Neuronal stem cell (in vitro differentiated cells): Measurements from ENCODE around the gene CHST8.
"Not testable (repeated sequence)": the region's sequence is repeated elsewhere in the genome, so short reads cannot be mapped to it uniquely, and the experiment has no call there.

Source experiments
- DNase-seq: peaks from one replicate; pipeline ENCODE4 v3.0.0-alpha.2; 2013; ENCODE audit warnings: low spot score
- H2AFZ ChIP-seq: one replicate; pipeline ENCODE4 v1.6.1; 2013; ENCODE audit warnings: mild to moderate bottlenecking, low read length, inconsistent platforms
- H2AK5ac ChIP-seq: 2 replicates; pipeline ENCODE4 v1.6.1; 2013; ENCODE audit warnings: low read depth, mild to moderate bottlenecking, inconsistent platforms, low read length, moderate library complexity, mixed read lengths
- H2BK120ac ChIP-seq: 2 replicates; pipeline ENCODE4 v1.6.1; 2013; ENCODE audit warnings: low read depth, mild to moderate bottlenecking, inconsistent platforms, low read length, moderate library complexity, mixed read lengths
- H2BK12ac ChIP-seq: one replicate; pipeline ENCODE4 v1.6.1; 2013; ENCODE audit warnings: low read length, inconsistent platforms
- H2BK15ac ChIP-seq: 2 replicates; pipeline ENCODE4 v1.6.1; 2013; ENCODE audit warnings: mild to moderate bottlenecking, low read length, inconsistent platforms, mixed read lengths
- H2BK5ac ChIP-seq: one replicate; pipeline ENCODE4 v1.6.1; 2013; ENCODE audit warnings: inconsistent platforms, mild to moderate bottlenecking, low read length, moderate library complexity
- H3K14ac ChIP-seq: one replicate; pipeline ENCODE4 v1.6.1; 2013; ENCODE audit warnings: low read length, inconsistent platforms
- H3K18ac ChIP-seq: 2 replicates; pipeline ENCODE4 v1.6.1; 2013; ENCODE audit warnings: low read length, inconsistent platforms
- H3K23ac ChIP-seq: 2 replicates; pipeline ENCODE4 v1.6.1; 2013; ENCODE audit warnings: low read depth, mild to moderate bottlenecking, mixed read lengths, low read length, inconsistent platforms; ENCODE audit not compliant: poor library complexity
- H3K27ac ChIP-seq: replicated peaks from 3 replicates; pipeline ENCODE4 v1.5.1; 2013; ENCODE audit warnings: low read length, inconsistent platforms
- H3K27me3 ChIP-seq, 3 experiments: 2 replicates each; pipeline ENCODE4 v1.6.1; 2013; ENCODE audit warnings: low read length in 3 of 3, mild to moderate bottlenecking in 2 of 3, inconsistent platforms in 1 of 3, low read depth in 1 of 3, mixed read lengths in 1 of 3, moderate library complexity in 1 of 3; ENCODE audit not compliant: control insufficient read depth in 3 of 3, insufficient read depth in 3 of 3
- H3K36me3 ChIP-seq, 2 donors: replicated peaks in 1 of 2; 2 replicates each; pipeline ENCODE4 v1.6.1; 2013; ENCODE audit warnings: low read length in 2 of 2; ENCODE audit not compliant: control insufficient read depth in 2 of 2, insufficient read depth in 2 of 2
- H3K4ac ChIP-seq: 2 replicates; pipeline ENCODE4 v1.6.1; 2013; ENCODE audit warnings: inconsistent platforms, mild to moderate bottlenecking, low read length, moderate library complexity
- H3K4me1 ChIP-seq, 2 donors: 1 replicate in 1 of 2; 2 replicates in 1 of 2; pipeline ENCODE4 v1.6.1; 2013; ENCODE audit warnings: low read length in 2 of 2, low read depth in 1 of 2; ENCODE audit not compliant: control insufficient read depth in 2 of 2, insufficient read depth in 1 of 2
- H3K4me2 ChIP-seq: one replicate; pipeline ENCODE4 v1.6.1; 2013; ENCODE audit warnings: mild to moderate bottlenecking, low read length, inconsistent platforms; ENCODE audit not compliant: insufficient read depth, poor library complexity, severe bottlenecking
- H3K4me3 ChIP-seq, 2 donors: 2 replicates each; pipeline ENCODE4 v1.5.1; 2013; ENCODE audit warnings: low read length in 2 of 2, mild to moderate bottlenecking in 2 of 2, inconsistent platforms in 1 of 2, moderate library complexity in 1 of 2
- H3K79me1 ChIP-seq: one replicate; pipeline ENCODE4 v1.6.1; 2013; ENCODE audit warnings: low read depth, mild to moderate bottlenecking, inconsistent platforms, low read length, moderate library complexity
- H3K9ac ChIP-seq: one replicate; pipeline ENCODE4 v1.6.1; 2013; ENCODE audit warnings: mild to moderate bottlenecking, low read depth, low read length, inconsistent platforms; ENCODE audit not compliant: poor library complexity
- H3K9me3 ChIP-seq, 2 donors: replicated peaks in 1 of 2; 2 replicates each; pipeline versions ENCODE3 to v1.6.1; 2013; ENCODE audit warnings: low read length in 2 of 2, mild to moderate bottlenecking in 2 of 2, inconsistent platforms in 1 of 2, low read depth in 1 of 2, mixed read lengths in 1 of 2, moderate library complexity in 1 of 2; ENCODE audit not compliant: control insufficient read depth in 2 of 2, insufficient read depth in 1 of 2
- H4K8ac ChIP-seq: one replicate; pipeline ENCODE4 v1.6.1; 2013; ENCODE audit warnings: low read depth, mild to moderate bottlenecking, inconsistent platforms, low read length, moderate library complexity
- H4K91ac ChIP-seq: one replicate; pipeline ENCODE4 v1.6.1; 2013; ENCODE audit warnings: low read length, low read depth, mild to moderate bottlenecking, inconsistent platforms; ENCODE audit not compliant: poor library complexity
- WGBS, 2 donors: extraction: QIAGEN DNeasy Blood & Tissue Kit; methylation state at CpG; one replicate each; pipeline ENCODE4 v1.1.7; 2013; ENCODE audit warnings: missing lambda C conversion rate in 2 of 2, mixed read lengths in 1 of 2; ENCODE audit not compliant: insufficient read length in 2 of 2, insufficient replicate concordance in 1 of 2; ENCODE audit errors: extremely low coverage in 2 of 2; 5-methylcytosine and 5-hydroxymethylcytosine counted together

Gene CHST8

DNA sequence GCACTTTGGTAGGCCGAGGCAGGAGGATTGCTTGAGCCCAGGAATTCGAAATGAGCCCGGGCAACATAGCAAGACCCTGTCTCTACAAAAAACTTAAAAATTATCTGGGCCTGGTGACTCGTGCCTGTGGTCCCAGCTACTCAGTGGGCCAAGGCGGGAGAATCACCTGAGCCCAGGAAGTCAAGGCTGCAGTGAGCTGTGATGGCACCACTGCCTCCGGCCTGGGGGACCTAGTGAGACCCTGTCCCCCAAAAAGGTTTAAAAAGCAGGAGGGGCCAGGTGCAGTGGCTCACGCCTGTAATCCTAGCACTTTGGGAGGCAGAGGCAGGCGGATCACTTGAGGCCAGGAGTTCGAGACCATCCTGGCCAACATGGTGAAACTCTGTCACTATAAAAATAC lies 41.6 kb downstream of the CHST8 start:
- WGBS, 2 donors: no CpG with 5 or more reads among the region's 9 CpGs

GRCh38 chr19:33664744-33665143 lies 43.0 kb downstream of the CHST8 start:
- Histone ChIP-seq H3K79me1 (no peaks in the 10 kb centered on the region), H3K4me2 (no peak overlapping the region), H2BK120ac (no peak overlapping the region), H3K4me1 (peaks cover 0 to 1% of the 10 kb centered on the region in 2 donors), H3K4me3 (no peak overlapping the region), H2AK5ac (no peak overlapping the region), H3K27me3 (peaks cover 0 to 7% (median 0%) of the 10 kb centered on the region in 3 experiments), H4K91ac (no peak overlapping the region), H2BK12ac (no peak overlapping the region), H2BK5ac (no peak overlapping the region), H3K27ac (no peak overlapping the region), H3K14ac (no peak overlapping the region), H3K36me3 (no peaks in the 10 kb centered on the region), H2BK15ac (no peak overlapping the region), H3K9ac (no peak overlapping the region), H2AFZ (no peak overlapping the region), H3K23ac (no peak overlapping the region), H3K9me3 (no peaks in the 10 kb centered on the region), H3K18ac (no peak overlapping the region), H3K4ac (no peak overlapping the region), H4K8ac (no peak overlapping the region)
- DNase-seq: no peak
- no CpG with 5 or more reads among the region's 5 CpGs for WGBS, 2 donors

More for the DNA sequence above, 41.6 kb downstream of the CHST8 start:
- H3K27me3 ChIP-seq, H3K23ac ChIP-seq, H3K36me3 ChIP-seq, H3K27ac ChIP-seq, H4K8ac ChIP-seq, H3K79me1 ChIP-seq, H3K9me3 ChIP-seq, H2BK12ac ChIP-seq, H3K9ac ChIP-seq, H3K4ac ChIP-seq, H2BK5ac ChIP-seq, H2AFZ ChIP-seq, H4K91ac ChIP-seq, H3K4me2 ChIP-seq, DNase-seq, H3K4me3 ChIP-seq, H2BK120ac ChIP-seq, H2BK15ac ChIP-seq, H3K14ac ChIP-seq, H3K18ac ChIP-seq, H2AK5ac ChIP-seq, H3K4me1 ChIP-seq: not testable (repeated sequence)

DNA sequence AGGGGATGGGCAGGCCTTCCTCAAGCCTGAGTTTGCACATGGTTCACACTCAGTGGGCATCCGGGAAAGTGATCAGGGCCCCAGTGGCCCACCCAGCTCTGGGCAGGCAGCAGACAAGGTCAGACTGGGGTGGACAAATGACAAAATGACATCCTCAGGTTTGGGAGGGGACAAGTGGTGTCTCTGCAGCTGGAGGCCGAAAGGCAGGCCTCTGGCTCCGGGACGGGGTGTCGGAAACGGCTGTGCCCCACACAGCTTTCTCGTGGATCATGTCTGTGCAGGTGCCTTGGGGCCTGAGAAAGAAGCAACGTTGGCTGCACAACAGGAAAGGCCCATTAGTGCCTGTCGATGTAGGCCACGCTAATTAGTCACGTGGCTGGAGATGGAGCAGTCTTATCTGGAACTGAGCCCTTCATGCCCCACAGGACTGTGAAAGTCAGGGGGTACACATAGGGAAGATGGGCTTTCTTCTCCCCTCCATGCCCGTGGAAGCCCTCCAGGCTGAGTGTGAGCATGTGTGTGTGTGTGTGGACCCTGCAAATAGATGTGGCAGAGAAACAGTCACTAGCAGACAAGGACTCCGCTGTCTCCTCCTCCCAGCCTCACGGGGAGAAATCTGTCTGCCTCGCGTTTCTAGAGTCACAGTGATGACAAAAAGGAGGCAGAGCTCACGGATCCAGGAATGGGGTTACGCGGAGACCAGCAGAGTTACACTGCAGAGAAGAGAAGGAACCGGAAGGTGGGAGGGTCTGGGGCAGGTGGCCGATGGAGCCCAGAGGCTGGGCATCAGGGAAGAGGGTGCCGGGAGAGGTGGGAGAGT lies 44.2 kb downstream of the CHST8 start:
- Histone ChIP-seq H3K9ac (no peak overlapping the region), H4K8ac (no peak overlapping the region), H2AFZ (no peak overlapping the region), H3K27ac (no peak overlapping the region), H2BK15ac (no peak overlapping the region), H4K91ac (no peak overlapping the region), H3K14ac (no peak overlapping the region), H3K9me3 (no peaks in the 10 kb centered on the region), H2BK12ac (no peak overlapping the region), H3K4ac (no peak overlapping the region), H3K4me1 (peaks cover 0 to 1% of the 10 kb centered on the region in 2 donors), H2AK5ac (no peak overlapping the region), H3K36me3 (no peaks in the 10 kb centered on the region), H3K4me2 (no peak overlapping the region), H3K18ac (no peak overlapping the region), H3K4me3 (peak overlapping the region in 1 of 2 donors; percentile 23), H3K27me3 (peaks cover 0 to 9% (median 0%) of the 10 kb centered on the region in 3 experiments), H3K23ac (no peak overlapping the region), H3K79me1 (no peaks in the 10 kb centered on the region), H2BK120ac (no peak overlapping the region), H2BK5ac (no peak overlapping the region)
- no peak for DNase-seq
- no CpG with 5 or more reads among the region's 22 CpGs for WGBS, 2 donors

- H3K27ac ChIP-seq: no peak overlapping the region
- no peak overlapping the region for H3K4me3 ChIP-seq
- no peak overlapping the region for H2AK5ac ChIP-seq
- H3K27me3 ChIP-seq: peaks cover 0 to 9% (median 0%) of the 10 kb centered on the region in 3 experiments
- no peak overlapping the region for H4K91ac ChIP-seq
- no peak overlapping the region for H2AFZ ChIP-seq
- no peak overlapping the region for H2BK5ac ChIP-seq
- no peak overlapping the region for H3K14ac ChIP-seq
- no peaks in the 10 kb centered on the region for H3K36me3 ChIP-seq
- peak overlapping the region; percentile 70 for H3K9ac ChIP-seq
- no peak overlapping the region for H3K4me2 ChIP-seq
- H2BK12ac ChIP-seq: no peak overlapping the region
- H3K79me1 ChIP-seq: no peaks in the 10 kb centered on the region
- H3K4me1 ChIP-seq: peaks cover 0 to 1% of the 10 kb centered on the region in 2 donors
- H3K9me3 ChIP-seq: no peaks in the 10 kb centered on the region
- no peak overlapping the region for H3K18ac ChIP-seq
- DNase-seq: no peak
- no peak overlapping the region for H2BK15ac ChIP-seq
- no peak overlapping the region for H2BK120ac ChIP-seq
- H3K4ac ChIP-seq: no peak overlapping the region
- peak overlapping the region; percentile 25 for H3K23ac ChIP-seq
- no CpG with 5 or more reads among the region's 15 CpGs for WGBS, 2 donors
- no peak overlapping the region for H4K8ac ChIP-seq
These were observed 45.4 kb downstream of the CHST8 start for GRCh38 chr19:33667141-33667650.
